SW 1271 (cell line): ENCODE data around the gene SEC16A.
A peak's percentile ranks its signal among the peaks of the same experiment; 100 is the strongest.

Experiments used
- DNase-seq, 2 experiments: peaks; one replicate each; lab custom pipeline; 2025; lab: John Stamatoyannopoulos, UW

SEC16A gene

DNA sequence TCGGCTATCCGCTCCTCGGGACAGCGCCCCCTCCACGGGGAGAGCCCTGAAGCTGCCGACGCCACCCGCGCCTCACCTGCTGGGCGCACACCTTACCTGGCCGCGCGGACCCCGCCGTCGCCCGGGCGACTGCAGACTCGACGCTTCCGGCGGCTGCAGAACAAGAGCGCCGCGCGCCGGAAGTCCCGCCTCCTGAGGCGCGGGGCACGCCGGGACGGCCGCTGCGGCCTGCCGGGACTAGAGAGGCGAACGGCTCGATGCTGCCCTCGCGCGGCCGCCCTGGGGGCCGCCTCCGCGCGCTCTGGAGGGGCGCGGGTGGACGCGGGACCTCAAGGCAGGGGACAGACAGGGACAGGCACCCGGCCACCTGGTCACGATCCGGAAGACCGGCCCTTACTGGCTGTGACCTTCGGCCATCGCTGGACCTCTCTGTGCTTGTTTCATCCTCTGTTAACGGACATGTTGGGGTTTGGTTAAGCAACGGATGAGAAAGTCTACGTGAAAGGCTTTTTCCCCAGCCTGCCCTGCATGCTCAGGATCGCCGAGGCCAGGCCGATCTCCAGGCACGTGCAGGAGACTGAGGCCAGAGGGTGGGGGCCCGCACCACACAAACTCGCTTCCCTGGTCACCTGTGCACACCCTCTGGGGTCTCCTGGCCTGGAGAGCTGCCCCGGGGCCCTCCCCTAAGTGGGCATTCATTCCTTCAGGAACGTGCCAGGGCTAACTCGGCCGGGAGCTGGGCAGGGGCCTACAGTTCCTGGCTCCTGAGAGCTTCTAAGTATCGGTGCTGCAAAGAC lies 82.6 kb downstream of the SEC16A start, which contains the start of gene SNAPC4:
SNAPC4 (minus strand) TSS at position 133 of the 797 bp plus-strand sequence. CDS start 1,742 bp downstream, outside the sequence.
- DNase-seq = peak; percentile 42 to 81

DNA sequence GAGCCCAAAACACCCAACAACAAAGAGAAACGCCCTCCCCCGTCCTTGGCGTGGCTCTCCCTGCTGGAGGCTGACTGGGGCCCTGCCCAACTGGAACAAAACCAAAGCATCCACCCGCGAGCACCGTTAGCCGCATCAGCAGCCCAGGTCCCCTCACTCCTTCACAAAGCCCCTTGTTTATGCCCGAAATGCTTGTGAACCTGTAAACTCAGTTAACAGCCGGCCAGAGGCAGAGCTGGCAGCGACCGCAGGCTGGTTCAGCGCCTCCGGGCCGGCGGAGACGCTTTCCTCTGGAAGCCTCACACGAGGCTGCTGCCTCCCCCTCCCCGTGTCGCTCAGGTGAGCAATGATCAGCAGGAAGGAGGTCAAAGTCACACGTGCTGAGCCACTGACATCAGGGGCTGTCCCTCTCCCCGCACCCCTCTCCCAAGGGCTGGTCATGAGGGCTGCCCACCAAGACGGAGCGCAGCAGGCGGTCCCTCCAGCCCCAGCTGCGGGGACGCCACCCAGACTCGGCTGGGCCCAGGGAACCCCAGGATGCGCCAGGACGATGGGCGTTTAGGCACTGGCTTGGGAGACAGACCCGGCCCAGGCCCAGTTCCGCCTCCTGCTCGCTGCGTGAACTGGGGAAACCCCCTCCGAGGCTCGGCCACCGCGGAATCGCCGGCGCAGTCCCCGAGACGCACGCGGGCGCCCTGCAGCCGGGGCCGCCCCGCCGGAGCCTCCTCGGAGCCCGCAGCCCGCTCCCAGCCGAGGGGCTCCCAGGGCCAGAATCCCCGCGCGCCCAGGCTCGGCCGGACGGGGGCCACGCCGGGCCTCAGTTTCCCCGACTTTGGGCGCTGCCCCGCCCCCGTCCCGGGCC lies 83.4 kb downstream of the SEC16A start:
- no peak for DNase-seq

DNA sequence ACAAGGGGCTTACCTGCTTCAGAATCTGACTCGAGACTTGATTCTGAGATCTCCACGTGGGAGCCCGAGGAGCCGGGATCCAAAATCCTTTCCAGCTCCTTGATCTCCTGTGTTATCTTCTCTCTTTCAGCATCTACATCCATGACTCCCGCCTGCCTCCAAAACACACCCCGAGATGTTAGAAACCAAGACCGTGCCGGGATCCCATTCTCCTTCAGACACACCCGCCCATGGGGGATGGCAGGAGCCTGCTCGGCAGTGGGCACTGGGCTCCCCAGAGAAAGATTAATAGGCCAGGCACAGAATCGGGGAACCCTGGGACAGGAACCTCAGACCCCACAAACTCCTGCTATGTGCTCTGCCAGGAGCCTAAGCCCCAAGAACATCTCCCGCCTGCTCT lies 84.6 kb downstream of the SEC16A start:
- no peak for DNase-seq

- no peak for DNase-seq
Measured at GRCh38 chr9:136397643-136398042, 85.2 kb downstream of the SEC16A start.

GRCh38 chr9:136396219-136396515 lies 86.7 kb downstream of the SEC16A start:
- DNase-seq = no peak

- no peak for DNase-seq
Measured at GRCh38 chr9:136395345-136396218, 87.3 kb downstream of the SEC16A start.

GRCh38 chr9:136395020-136395340 lies 87.9 kb downstream of the SEC16A start:
- no peak for DNase-seq

DNA sequence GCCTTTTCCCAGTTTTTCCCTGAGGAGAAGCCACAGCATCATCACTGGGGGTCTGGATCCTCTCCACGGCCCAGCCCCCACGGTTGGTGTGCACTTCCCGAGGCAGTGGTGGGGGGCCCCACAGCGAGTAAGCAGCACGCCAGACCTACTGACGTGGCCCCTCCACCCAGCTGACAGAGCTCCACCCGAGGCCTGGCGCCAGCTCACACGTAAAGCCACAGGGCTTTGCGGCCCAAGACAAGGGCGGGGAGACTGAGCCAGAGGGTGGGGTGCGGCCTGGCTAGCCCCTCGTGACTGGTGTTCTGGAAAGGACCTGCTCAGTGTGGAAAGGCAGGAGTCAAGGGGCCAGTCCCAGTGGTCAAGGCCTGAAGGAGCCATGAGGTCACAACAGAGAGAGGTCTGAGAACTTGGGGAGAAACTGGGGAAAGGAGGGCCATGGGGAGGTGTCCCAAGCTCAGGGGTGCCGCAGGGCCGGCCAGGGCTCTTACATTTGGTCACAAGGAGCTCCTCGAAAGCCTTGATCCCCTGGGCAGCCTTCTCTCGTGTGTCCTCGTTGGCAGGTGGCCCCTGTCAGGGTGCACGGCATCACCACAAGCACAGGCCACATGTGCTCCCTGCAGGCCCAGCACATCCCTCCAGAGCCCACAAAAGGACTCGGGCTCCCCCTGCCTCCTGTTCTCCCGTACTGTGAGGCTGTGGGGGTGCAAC lies 88.4 kb downstream of the SEC16A start:
- no peak for DNase-seq

DNA sequence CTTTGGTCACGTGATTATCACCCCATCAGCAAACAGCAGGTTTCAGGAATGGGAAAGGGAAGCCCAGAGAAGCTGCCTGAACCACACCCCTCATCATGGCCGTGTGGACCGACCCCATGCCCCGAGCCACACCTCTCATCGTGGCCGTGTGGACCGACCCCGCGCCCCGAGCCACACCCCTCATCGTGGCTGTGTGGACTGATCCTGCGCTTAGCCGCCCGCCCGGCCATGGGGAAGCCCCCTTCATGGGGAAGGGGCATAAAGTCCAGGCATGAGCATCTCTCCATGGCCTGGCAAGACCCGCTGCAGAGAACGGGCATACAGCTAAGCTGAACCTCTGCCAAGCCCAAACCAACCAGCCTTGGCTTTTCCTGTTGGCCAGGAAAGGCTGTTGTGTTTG lies 89.3 kb downstream of the SEC16A start:
- DNase-seq = no peak

DNA sequence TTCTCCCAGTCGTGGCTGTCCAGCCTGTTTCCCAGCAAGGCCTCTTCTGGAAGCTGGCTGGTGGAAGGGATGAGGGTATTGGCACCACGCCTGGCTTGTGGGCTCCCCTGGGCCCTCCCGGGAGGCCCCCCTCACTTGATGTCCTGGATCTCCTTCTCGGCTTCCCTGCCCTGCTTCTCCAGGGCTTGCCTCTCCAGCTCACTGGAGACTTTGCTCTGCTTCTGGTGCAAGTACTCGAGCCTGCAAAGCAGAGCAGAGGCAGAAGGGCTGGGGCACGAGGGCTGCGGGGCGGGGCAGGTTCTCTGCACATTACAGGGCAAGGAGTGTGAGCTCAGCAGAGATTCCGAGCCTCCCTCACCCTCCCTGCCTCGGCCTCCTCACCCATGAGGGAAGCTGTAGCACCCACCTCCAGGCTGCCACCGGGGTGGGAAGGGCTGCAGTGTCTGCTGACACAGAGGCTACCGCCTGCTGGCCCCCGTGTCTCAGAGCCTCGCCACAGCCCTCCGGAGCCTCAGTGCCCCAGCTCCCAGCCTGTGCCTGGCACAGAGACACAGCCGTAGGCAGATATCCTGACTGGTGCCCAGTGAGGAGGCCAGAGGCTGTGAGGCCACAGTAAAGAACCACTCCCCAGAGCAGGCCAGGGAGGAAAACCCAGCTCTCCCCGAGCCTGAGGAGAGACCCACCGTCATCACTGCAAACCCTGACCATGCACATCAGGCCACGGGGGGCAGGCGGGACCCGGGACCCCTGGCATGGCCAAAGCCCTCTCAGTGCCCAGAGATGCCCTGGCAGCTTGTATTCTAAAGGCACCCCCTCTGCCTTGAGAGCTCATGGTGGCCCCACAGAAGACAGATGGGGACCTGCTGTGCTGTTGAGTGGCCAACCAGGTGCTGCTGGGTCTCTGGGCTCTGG lies 90.0 kb downstream of the SEC16A start:
- no peak for DNase-seq

- no peak for DNase-seq
Measured at GRCh38 chr9:136391737-136392537, 90.9 kb downstream of the SEC16A start.
